NCI-H446 (cell line): Measurements from ENCODE around the gene PCYT1A.
"Not testable (repeated sequence)": the region's sequence is repeated elsewhere in the genome, so short reads cannot be mapped to it uniquely, and the experiment has no call there.

Source experiments
- DNase-seq, 2 experiments: peaks; one replicate each; lab custom pipeline; 2025; lab: John Stamatoyannopoulos, UW

PCYT1A gene

DNA sequence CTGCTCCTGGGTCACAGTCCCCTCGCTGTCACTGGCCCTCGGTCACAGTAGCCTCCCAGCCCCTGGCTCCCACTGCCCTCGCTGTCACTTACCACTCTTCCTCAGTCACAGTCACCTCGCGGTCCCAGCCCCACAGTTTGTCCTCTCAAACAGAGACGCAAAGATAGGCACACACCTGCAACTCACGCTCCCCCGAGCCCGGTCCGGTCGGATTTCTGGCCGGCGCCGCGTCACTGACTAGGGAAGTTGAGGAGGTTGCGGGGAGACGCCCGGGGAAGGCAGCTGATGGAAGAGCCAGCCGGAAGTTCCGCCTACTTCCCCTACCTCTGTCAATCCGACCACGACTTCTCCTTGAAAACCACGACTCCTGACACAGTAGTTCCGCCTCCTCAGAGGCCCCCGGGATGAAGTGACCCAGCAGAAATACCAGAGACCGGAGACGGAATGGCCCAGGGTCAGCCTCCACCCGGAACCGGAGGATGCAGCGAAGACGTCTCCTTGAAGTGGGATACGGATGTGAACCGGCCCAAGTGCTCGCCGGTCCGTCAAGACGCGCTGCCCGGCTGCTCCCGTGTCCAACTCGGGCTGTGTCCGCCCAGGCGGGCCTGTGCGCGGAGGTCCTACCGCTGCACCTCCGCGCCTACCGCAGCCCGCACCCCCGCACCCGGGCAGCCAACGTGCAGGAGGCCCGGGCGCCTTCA lies at the start of gene PCYT1A:
Gene PCYT1A, minus strand, starts transcription at position 287 of the 701 bp plus-strand sequence. CDS start 17,195 bp downstream, outside the sequence.
- DNase-seq, result peak; percentile 87 to 90

DNA sequence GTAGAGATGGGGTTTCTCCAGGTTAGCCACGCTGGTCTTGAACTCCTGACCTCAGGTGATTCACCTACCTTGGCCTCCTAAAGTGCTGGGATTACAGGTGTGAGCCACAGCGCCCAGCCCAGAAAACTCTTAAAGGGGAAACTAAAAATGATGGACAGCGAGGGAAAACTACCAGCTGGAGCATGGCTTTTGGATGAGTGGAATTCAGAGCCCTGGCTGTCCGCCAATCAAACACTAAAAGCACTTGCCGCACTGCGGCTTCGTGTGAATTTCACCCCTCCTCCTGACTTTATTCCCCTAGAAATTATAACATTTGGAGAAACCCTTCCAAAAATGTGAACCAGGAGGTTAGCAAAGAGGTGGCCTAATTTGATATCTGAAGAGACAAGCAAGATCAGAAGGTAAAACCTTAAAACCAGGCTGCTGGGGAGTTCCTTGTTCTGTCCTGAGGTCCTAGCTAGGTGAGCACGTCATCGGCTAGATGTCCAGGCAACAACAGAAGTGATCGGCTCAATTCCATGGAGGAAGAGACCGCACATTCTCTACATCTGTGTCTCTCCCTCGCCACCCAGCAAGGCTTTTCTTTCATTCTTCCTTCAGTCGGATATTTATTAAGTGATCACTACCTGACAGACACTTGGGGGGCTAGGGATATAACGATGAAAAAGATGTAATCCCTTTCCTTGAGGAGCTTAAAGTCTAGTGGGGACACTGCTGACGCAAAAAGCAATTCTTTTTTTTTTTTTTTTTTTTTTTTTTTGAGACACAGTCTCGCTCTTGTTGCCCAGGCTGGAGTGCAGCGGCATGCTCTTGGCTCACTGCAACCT lies 49.0 kb upstream of the PCYT1A start:
- DNase-seq, result peak; percentile 20 to 63

DNA sequence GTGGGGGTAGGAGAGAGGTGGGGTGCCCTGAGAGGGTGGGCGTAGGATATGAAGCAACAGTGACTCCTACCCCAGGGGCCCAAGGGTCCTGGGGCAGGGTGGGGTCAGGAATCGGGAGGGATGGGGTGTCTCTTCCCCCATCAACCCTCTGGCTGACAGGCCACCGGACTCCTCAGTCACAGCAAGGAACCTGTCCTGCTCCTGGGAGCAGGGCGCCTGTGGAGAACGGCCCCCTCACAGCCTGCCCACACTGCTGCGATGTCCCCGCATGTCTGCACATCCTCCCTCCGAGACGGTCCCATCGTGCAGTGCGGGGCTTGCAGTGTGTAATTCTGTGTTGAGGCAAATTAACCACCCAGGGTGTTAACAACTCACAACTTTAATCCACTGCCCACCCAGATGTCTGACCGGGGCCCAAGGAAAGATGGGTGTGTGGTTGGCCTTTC lies 48.0 kb upstream of the PCYT1A start:
- DNase-seq, result no peak

DNA sequence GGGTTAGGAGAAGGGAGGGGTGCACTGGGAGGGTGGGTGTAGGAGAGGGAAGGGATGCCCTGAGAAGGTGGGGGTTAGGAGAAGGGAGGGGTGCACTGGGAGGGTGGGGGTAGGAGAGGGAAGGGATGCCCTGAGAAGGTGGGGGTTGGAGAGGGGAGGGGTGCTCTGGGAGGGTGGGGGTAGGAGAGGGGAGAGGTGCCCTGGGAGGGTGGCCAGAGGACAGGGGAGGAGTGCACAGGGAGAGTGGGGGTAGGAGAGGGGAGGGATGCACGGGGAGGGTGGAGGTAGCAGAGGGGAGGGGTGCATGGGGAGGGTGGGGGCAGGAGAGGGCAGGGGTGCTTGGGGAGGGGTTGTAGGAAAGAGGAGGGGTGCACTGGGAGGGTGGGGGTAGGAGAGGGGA lies 47.5 kb upstream of the PCYT1A start:
- no peak for DNase-seq

DNA sequence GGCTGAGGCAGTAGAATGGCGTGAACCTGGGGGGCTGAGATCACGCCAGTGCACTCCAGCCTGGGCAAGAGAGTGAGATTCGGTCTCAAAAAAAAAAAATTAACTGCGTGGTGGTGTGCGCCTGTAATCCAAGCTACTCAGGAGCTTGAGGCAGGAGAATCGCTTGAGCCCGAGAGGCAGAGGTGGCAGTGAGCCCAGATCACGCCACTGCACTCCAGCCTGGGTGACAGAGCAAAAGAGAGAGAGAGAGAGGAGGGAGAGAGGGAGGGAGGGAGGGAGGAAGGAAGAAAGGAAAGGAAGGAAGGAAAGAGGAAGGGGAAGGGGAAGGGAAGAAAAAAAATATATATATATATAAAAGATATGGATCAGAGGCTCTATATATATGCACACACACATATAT lies 44.6 kb upstream of the PCYT1A start:
- DNase-seq, result no peak

DNA sequence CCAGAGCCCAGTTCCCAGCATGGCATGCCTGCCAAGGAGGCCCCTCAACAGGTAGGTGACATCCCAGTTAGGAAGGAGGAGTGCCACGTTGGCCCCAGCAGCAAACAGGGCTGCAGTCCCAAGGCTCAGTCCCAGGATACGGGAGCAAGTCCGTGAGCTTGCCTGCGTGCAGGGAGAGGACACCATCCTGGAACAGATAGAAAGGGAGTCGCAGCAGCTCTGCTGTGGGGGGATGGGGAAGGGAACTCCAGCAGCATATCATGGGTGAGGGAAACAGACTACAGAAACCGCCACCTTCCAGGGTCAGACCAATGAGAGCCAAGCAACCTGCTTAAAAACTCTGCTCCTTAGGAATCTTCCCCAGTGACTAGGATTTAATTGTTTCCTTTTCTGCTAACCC lies 39.9 kb upstream of the PCYT1A start:
- no peak for DNase-seq

DNA sequence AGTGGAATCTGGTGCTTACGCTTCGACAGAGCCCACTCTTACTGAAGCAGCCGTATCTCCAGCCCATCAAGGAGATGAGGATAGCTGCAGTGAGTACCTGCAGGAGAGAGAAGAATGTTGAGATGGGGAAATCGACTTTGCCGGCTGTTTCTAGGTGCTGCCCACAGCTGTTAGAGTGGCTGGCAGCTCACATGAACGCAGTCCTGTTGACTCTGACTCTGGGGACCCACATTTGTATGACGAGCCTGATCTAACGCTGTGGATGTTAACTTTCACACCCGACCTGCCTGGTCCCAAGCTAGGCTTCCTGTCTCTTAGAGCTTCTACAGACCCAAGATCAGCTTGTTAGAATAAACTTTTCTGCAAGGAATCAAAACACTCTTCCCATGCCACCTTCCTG lies 39.4 kb upstream of the PCYT1A start:
- no peak for DNase-seq

DNA sequence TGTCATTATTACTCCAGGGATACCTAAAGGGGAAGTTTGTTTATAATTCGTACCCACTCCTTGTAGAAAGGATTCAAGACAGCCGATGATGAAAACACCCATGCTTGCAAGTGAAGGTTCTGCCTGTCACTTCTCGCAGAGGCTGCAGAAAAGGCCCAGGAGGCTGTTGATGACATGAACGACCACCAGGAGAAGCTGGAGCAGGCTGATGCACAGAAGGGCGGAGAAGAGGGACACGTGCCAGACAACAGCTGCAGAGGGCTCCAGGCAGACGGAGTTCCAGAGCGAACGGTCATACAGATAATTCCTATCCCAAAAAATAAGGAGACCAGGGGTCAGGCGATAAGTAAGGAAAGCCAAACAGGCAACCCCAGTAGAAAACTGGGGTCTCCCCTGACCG lies 36.2 kb upstream of the PCYT1A start:
- DNase-seq, result peak; percentile 35 to 44

DNA sequence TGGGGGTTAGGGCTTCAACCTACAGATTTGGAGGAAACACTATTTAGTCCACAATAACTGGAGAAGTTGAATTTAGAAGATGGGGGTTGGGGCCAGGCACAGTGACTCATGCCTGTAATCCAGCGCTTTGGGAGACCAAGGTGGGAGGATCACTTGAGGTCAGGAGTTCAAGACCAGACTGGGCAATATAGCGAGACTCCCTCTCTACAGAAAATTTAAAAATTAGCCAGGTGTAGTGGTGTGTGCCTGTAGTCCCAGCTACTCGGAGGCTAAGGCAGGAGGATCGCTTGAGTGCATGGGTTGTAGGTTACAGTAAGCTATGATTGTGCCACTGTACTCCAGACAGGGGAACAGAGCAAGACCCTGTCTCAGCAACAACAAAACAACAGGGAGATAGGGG lies 35.5 kb upstream of the PCYT1A start:
- DNase-seq, result no peak

DNA sequence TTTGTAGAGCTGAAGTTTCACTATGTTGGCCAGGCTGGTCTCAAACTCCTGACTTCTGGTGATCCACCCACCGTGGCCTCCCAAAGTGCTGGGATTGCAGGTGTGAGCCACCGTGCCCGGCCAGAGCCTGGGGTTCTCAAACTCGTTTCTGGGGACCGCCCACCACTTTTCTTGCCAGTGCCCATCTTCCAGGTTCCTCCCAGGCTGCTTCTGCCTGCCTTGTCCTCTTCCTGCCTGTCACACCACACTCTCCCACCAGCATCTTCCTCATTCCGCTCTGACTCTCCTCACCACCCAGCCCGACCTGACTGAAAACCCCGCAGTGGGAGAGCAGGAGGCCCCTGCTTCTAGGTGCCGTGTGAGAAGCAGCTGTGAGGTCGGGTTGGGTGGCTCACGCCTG lies 33.6 kb upstream of the PCYT1A start:
- DNase-seq, result no peak

DNA sequence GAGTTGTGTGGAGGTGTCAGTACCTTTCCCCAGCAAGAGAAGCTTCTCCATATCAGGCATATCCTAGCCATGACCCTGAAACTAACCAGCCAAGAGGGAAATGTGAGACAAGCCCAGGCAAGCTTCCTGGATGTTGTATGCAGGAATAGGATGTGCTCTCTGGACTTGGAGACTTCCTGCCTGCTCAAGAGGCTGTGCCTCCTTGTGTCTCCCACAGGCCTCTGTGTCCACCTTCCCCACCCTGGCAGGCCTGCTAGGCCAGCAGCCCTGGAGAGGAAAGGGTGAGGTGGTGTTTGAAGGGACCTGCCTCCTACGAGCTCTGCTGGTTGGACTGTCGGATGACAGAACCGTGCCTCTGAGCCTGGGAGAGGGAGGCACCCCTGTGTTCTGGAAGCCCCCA lies 32.6 kb upstream of the PCYT1A start:
- DNase-seq, result no peak

DNA sequence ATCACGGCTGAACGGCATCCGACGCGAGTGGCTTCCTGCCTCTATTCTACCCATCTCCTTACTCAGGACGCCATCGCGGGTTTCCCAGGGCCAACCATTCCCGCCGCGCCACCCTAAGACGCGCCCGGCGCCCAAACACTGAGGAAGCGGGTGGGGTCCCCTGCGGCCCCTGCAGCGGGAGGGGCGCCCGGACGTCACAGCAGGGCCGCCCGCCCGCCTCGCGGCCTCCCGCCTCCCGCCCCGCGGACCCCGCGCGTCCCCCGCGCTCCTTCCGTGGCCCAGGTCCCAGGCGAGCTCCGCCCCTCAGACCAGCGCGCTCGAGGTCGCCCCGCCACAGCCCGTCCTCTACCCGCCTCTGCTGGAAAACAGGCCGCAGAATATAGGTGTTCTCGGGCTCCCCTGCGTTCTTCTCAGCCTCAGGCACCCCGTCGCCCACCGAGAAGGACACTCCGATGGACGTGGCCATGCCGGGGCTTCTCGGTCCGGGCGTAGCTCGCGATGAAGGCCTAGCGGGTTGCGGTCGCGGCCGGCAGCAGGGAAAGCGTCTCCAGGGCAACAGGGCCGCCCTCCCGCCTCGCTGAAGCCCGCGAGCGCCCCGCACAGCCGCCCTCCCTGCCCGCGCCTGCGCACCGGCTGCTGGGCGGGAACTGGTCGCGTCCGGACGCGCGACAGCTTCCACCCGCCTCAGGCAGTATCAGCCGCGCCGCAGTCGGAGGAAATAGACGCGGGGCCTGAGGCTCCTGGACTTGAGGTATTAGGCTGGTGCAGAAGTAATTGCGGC lies 30.4 kb upstream of the PCYT1A start, which contains the start of gene DYNLT2B:
Gene DYNLT2B, minus strand, starts transcription at position 554 of the 781 bp plus-strand sequence. Its CDS starts 88 bp downstream, at position 466.
- peak; percentile 58 to 94 for DNase-seq

DNA sequence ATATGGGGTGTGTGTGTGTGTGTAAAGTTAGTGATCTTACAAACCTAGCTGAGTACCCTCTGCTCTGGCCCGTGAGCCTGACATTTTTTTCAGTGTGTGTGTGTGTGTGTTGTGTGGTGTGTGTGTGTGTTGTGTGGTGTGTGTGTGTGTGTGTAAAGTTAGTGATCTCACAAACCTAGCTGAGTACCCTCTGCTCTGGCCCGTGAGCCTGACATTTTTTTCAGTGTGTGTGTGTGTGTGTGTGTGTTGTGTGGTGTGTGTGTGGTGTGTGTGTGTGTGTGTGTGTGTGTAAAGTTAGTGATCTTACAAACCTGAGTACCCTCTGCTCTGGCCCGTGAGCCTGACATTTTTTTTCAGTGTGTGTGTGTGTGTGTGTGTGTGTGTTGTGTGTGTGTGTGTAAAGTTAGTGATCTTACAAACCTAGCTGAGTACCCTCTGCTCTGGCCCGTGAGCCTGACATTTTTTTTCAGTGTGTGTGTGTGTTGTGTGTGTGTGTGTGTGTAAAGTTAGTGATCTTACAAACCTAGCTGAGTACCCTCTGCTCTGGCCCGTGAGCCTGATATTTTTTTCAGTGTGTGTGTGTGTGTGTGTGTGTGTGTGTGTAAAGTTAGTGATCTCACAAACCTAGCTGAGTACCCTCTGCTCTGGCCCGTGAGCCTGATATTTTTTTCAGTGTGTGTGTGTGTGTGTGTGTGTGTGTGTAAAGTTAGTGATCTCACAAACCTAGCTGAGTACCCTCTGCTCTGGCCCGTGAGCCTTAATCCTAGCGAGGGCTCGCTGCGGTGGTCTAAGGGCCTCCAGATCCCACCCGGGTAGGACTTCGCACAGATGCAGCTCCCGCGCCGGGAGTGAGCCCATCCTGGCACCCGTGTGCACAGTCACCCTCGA lies 29.5 kb upstream of the PCYT1A start:
- DNase-seq, result not testable (repeated sequence)

DNA sequence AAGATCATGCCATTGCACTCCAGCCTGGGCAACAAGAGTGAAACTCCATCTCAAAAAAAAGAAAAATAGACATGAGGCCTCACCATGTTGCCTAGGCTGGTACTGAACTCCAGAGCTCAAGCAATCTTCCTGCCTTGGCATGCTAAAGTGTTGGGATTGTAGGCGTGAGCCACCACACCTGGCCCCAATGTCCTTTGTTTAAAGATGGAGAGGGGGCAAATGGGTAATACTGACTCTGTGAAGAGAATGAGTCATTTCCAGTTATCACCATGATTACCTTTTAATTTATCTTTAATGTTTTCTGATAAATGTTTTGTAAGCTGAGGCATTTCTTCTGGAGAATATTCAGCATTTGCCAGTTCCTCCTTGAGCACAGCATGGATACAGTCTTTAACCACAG lies 28.3 kb upstream of the PCYT1A start:
- DNase-seq, result no peak

DNA sequence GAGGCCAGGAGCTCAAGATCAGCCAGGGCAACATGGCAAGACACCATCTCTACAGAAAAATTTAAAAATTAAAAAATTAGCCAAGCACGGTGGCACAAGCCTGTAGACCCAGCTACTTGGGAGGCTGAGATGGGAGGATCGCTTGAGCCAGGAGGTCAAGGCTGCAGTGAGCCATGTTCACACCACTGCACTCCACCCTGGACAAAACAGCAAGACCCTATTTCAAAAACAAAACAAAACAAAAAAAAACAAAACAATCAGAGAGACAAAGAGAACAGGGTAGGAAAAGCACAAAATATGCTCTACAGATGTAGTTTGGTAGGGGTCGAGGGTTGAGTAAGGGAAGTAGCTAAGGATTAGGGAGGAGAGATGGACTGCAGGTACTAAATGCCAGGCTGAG lies 27.1 kb upstream of the PCYT1A start:
- DNase-seq, result no peak

DNA sequence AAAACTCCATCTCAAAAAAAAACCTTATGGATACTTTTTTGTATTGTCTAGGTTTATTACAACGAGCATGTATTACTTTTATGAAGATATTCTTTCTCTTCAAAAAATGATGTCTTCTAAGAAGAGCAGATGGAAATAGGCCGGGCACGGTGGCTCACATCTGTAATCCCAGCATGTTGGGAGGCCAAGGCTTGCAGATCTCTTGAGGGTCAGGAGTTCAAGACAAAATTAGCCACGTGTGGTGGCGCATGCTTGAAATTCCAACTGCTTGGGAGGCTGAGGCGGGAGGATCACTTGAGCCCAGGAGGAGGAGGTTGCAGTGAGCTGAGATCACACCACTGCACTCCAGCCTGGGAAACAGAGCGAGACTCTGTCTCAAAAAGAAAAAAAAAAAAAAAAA lies 26.6 kb upstream of the PCYT1A start:
- DNase-seq, result not testable (repeated sequence)

DNA sequence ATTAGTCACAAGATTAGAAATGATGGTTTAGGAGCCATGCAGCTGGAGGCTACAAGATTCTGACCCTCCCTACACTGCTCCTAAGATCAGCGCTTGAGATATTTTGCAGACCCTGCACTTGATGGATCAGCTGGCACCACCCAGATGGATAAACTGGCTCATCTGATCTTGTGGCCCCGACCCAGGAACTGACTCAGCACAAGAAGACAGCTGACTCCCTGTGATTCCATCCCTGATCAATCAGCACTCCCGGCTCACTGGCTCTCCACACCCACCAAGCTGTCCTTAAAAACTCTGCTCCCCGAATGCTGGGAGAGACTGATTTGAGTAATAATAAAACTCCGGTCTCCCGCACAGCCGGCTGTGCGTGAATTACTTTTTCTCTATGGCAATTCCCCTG lies 15.4 kb upstream of the PCYT1A start:
- DNase-seq, result not testable (repeated sequence)

DNA sequence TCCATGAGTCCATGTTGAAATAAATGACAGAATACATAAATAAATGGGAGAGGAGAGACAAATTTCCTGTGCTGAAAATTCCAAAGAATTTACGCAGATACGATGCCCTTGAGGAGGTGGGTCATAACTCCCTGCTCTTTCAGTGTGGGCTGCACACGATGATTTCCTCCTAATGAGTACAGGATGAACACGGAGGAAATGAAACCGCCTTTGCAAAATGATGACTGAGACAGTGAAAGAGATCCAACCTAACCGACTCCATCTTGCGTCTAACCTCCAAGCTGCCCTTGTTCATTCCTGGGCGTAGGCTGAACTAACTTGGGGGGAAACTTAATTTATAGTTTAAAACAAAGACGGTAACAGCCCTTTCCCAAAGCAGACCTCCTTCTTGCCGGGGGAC lies 15.0 kb upstream of the PCYT1A start:
- not testable (repeated sequence) for DNase-seq

DNA sequence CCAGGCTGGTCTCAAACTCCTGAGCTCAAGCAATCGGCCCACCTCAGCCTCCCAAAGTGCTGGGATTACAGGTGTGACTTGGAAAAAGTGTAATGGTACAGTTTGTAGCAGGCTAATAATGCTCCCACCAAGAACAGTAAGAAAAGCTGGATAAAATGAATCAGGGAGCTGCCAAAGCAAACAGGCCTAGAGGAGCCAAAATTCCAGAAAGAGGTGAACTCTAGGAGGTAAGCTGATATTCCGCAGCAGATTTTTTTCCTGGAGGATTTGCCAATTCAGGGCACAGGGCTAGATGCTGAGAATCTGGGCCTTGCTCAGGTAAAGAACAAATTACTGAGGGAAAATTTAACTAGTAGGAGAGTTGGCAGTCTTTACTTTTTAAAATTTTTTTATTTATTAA lies 11.0 kb upstream of the PCYT1A start:
- DNase-seq, result no peak

DNA sequence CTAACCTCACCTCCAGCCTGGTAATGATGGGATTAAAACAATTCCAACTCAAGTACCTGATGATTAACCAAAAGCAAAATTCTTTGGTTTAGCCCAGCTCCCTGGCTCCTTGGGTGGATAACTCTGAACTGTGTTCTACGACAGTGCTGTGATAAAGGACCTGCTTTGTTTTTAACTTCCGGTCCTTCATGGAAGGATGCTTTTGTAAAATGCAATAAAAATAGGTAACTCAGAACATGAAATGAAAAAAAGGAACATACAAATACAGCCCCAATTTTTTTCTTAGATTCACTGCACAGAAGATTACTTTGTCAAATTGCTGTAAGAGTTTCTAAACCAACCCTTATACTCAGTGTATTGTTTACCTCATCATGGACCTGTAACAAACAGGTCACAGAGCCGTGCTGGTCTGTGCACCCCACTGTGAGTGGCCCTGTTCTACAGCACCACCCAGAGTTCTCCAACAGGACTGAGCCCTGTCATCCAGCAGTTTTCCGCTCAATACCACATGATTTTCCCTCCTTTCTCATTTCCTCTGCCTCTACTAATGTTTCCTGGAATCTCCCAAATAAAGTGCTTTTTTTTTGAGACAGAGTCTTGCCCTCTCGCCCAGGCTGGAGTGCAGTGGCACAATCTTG lies 4.9 kb upstream of the PCYT1A start:
- DNase-seq, result no peak

DNA sequence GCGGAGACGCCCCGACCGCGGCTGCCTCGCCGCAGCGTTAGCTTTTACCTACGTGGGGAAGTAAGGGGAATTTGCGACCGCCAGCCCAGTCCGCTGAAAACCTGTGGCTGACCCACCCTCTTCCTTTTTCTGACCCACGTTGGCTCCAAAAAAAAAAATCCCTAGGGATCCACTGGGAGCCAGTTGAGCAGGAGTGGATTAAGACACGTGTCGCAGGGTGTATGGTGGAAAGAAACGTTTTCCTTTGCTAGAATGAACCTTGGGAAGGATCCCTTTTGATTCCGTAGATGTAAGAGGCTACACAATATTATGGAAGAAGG lies 575 bp upstream of the PCYT1A start:
- DNase-seq, result peak; percentile 42 to 66
